Liver (tissue), 9 donors: ENCODE data around the gene TRAIP. TPM values are rescaled to one million over a fixed set of nuclear protein-coding genes. Genes with fewer than 3 reads are reported as not detected.

Source experiments
- DNase-seq: peaks from one replicate; pipeline ENCODE4 v3.0.0-alpha.2; 2017; ENCODE audit warnings: low spot score
- H3K27ac ChIP-seq, 2 donors: one replicate each; pipeline ENCODE4 v1.7.0; 2013; ENCODE audit warnings: inconsistent platforms in 2 of 2, low read length in 2 of 2, control low read depth in 1 of 2, low read depth in 1 of 2, mild to moderate bottlenecking in 1 of 2
- H3K27me3 ChIP-seq, 4 donors: one replicate each; pipeline versions ENCODE4 v1.6.1 to v1.7.0; 2013; ENCODE audit warnings: low read length in 3 of 4, inconsistent platforms in 1 of 4, mild to moderate bottlenecking in 1 of 4, moderate library complexity in 1 of 4; ENCODE audit not compliant: control insufficient read depth in 4 of 4, insufficient read depth in 4 of 4
- H3K36me3 ChIP-seq, 4 donors: one replicate each; pipeline versions ENCODE4 v1.6.1 to v1.7.0; 2013; ENCODE audit warnings: low read length in 3 of 4, mild to moderate bottlenecking in 3 of 4, low read depth in 1 of 4, moderate library complexity in 1 of 4; ENCODE audit not compliant: control insufficient read depth in 4 of 4, insufficient read depth in 3 of 4
- H3K4me1 ChIP-seq, 4 donors: one replicate each; pipeline versions ENCODE4 v1.6.1 to v1.7.0; 2013; ENCODE audit warnings: low read length in 3 of 4, mild to moderate bottlenecking in 3 of 4, moderate library complexity in 1 of 4; ENCODE audit not compliant: control insufficient read depth in 4 of 4, insufficient read depth in 4 of 4
- H3K4me3 ChIP-seq, 3 donors: one replicate each; pipeline versions ENCODE4 v1.6.1 to v1.7.0; 2013; ENCODE audit warnings: low read length in 3 of 3, control low read depth in 1 of 3, low read depth in 1 of 3, mild to moderate bottlenecking in 1 of 3
- H3K9ac ChIP-seq, 2 donors: one replicate each; pipeline ENCODE4 v1.7.0; 2013; ENCODE audit warnings: low read length in 2 of 2, mild to moderate bottlenecking in 2 of 2, moderate library complexity in 2 of 2, control low read depth in 1 of 2, low read depth in 1 of 2
- H3K9me3 ChIP-seq, 4 donors: one replicate each; pipeline versions ENCODE4 v1.6.1 to v1.7.0; 2013; ENCODE audit warnings: low read length in 3 of 4; ENCODE audit not compliant: control insufficient read depth in 4 of 4
- EGR1 ChIP-seq, 2 donors: IDR thresholded peaks; 2 replicates each; pipeline ENCODE4 v1.6.1; 2016 to 2018; ENCODE audit warnings: antibody characterized with exemption in 2 of 2, low read depth in 2 of 2
- FOXA1 ChIP-seq: IDR thresholded peaks from 2 replicates; pipeline ENCODE4 v1.6.1; 2016; ENCODE audit warnings: antibody characterized with exemption
- FOXA2 ChIP-seq: IDR thresholded peaks from 2 replicates; pipeline ENCODE4 v1.6.1; 2016; ENCODE audit warnings: antibody characterized with exemption
- HNF4A ChIP-seq, 2 donors: conservative IDR thresholded peaks; 2 replicates each; pipeline ENCODE4 v1.6.1; 2016; ENCODE audit warnings: antibody characterized with exemption in 2 of 2, mild to moderate bottlenecking in 2 of 2
- NR2F2 ChIP-seq: IDR thresholded peaks from 2 replicates; pipeline ENCODE4 v1.6.1; 2016; ENCODE audit warnings: antibody characterized with exemption
- RXRA ChIP-seq, 2 donors: IDR thresholded peaks; 2 replicates each; pipeline ENCODE4 v1.6.1; 2017 to 2018; ENCODE audit warnings: antibody characterized with exemption in 2 of 2, mild to moderate bottlenecking in 1 of 2
- SP1 ChIP-seq: IDR thresholded peaks from 2 replicates; pipeline ENCODE4 v1.6.1; 2018; ENCODE audit warnings: antibody characterized with exemption, mild to moderate bottlenecking
- TAF1 ChIP-seq: conservative IDR thresholded peaks from 2 replicates; pipeline ENCODE4 v1.6.1; 2016; ENCODE audit warnings: antibody characterized with exemption, mild to moderate bottlenecking
- YY1 ChIP-seq: IDR thresholded peaks from 2 replicates; pipeline ENCODE4 v1.6.1; 2016; ENCODE audit warnings: antibody characterized with exemption, mild to moderate bottlenecking
- WGBS: extraction: QIAGEN DNeasy Blood & Tissue Kit; methylation state at CpG from one replicate; pipeline ENCODE4 v1.1.7; 2013; 5-methylcytosine and 5-hydroxymethylcytosine counted together
- polyA plus RNA-seq, 2 donors: library from polyadenylated mRNA; stranded (reverse) in 1 of 2; unstranded in 1 of 2; fragments of 200-250 nt in 1 of 2; fragments of >200 nt in 1 of 2; fragmentation: Nextera tagmentation in 1 of 2; extraction: Ambion mirVana in 1 of 2; gene quantifications; one replicate each; pipeline versions ENCODE4 v1.2.1 to v1.2.3, GENCODE V29; 2013 to 2015
- total RNA-seq, 2 donors: library from RNA; depleted of rRNA; stranded (reverse); fragments of >200 nt; gene quantifications; one replicate each; pipeline ENCODE4 v1.2.3, GENCODE V29; 2014
- TF ChIP-seq, protein P1 (sequence below): IDR thresholded peaks from 2 replicates; pipeline ENCODE4 v1.6.1; 2016; ENCODE audit warnings: antibody characterized with exemption
- TF ChIP-seq, protein P2 (sequence below): IDR thresholded peaks from 2 replicates; pipeline ENCODE4 v1.6.1; 2016; ENCODE audit warnings: antibody characterized with exemption
- TF ChIP-seq, protein P3 (sequence below): IDR thresholded peaks from 2 replicates; pipeline ENCODE4 v1.6.1; 2016; ENCODE audit warnings: antibody characterized with exemption
- TF ChIP-seq, protein P4 (sequence below): fragments of 150-350 bp; IDR thresholded peaks from 2 replicates; pipeline ENCODE4 v1.5.1; 2017; ENCODE audit warnings: improper control_type of control experiment, low read depth, low read length; ENCODE audit not compliant: missing input control
- donor health status: healthy.
- donor health status: healthy.
- donor health status: healthy.
- donor health status: healthy.
- donor health status: healthy.

TRAIP gene
- total and polyA plus RNA-seq, 4 donors, result 0.42 to 7.9 (median 0.64) TPM

DNA sequence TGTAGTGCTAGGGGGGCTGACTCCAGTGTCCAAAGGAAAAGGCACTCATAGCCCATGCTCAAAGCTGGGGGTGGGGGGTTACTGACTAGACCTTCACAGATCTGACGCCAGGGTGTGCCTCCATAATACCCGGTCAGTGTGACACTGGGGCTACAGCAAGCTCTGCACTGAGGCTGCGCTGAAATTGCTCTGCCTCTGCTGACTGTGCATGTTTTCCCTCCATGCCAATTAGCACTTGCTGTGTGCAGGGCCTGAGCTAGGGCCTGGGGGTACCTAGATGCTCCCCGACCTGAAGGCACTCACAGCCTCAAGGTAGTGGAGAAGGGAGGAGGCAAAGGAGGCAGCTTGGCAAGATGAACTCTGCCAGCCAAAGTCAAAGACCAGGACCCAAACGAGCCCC lies 8.1 kb upstream of the TRAIP start:
- Histone ChIP-seq H3K9ac (no peak overlapping the region), H3K27me3 (peaks cover 0 to 4% (median 3%) of the 10 kb centered on the region in 4 donors), H3K9me3 (no peaks in the 10 kb centered on the region), H3K27ac (no peak overlapping the region), H3K4me3 (no peak overlapping the region), H3K4me1 (peaks cover 2 to 8% (median 3%) of the 10 kb centered on the region in 4 donors), H3K36me3 (no peaks in the 10 kb centered on the region)
- 50% methylated on average over 5 of the region's 5 CpGs for WGBS
- DNase-seq, result no peak
- TF ChIP-seq, protein P1, sequence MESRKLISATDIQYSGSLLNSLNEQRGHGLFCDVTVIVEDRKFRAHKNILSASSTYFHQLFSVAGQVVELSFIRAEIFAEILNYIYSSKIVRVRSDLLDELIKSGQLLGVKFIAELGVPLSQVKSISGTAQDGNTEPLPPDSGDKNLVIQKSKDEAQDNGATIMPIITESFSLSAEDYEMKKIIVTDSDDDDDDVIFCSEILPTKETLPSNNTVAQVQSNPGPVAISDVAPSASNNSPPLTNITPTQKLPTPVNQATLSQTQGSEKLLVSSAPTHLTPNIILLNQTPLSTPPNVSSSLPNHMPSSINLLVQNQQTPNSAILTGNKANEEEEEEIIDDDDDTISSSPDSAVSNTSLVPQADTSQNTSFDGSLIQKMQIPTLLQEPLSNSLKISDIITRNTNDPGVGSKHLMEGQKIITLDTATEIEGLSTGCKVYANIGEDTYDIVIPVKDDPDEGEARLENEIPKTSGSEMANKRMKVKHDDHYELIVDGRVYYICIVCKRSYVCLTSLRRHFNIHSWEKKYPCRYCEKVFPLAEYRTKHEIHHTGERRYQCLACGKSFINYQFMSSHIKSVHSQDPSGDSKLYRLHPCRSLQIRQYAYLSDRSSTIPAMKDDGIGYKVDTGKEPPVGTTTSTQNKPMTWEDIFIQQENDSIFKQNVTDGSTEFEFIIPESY, result no peak
- no peak for TF ChIP-seq TAF1
- TF ChIP-seq EGR1 (IDR thresholded peaks at IDR 0.05; ENCODE audit: low read depth in 2 of 2), result no peak
- TF ChIP-seq, protein P2, sequence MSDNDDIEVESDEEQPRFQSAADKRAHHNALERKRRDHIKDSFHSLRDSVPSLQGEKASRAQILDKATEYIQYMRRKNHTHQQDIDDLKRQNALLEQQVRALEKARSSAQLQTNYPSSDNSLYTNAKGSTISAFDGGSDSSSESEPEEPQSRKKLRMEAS, result no peak
- TF ChIP-seq, protein P3, sequence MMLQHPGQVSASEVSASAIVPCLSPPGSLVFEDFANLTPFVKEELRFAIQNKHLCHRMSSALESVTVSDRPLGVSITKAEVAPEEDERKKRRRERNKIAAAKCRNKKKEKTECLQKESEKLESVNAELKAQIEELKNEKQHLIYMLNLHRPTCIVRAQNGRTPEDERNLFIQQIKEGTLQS, result no peak
- TF ChIP-seq SP1, result no peak
- TF ChIP-seq HNF4A (conservative IDR thresholded peaks at IDR 0.05), result no peak
- TF ChIP-seq NR2F2, result no peak
- TF ChIP-seq FOXA2, result no peak

DNA sequence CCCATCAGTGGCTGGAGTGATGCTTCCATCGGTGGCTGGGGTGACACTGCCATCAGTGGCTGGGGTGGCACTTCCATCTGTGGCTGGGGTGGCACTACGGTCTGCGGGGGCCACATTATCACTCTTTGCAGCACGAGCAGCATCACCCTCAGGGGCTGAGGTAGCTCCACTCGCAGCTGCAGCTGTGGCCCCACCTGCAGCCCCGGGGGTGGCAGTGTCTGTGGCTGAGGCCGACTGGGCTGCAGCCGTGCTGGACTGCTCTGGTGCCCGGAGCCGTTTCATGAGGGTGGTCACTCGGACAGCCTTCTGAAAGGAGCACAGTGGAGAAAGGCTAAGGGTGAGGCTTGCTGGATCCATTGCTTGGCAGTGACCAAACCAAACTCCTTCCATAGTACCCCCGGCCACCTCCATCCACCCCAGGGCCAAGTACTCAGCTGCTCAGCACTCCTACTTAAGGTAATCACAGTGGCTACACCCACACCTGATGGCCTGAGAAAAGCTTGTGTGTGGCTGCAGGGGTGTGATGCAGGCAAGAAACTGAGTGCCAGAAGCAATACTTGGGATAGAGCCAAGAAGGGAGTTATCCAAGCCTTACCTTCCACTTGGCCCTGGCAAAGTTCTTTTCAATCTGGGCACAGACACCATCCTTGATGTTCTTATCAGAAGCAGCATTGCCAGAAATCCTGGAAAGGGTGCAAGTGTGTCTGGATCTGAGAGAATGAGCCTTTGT lies 3.4 kb upstream of the TRAIP start:
- Histone ChIP-seq H3K4me3 (no peak overlapping the region), H3K27ac (no peak overlapping the region), H3K9ac (no peak overlapping the region), H3K4me1 (peaks cover 5 to 16% (median 10%) of the 10 kb centered on the region in 4 donors), H3K9me3 (no peaks in the 10 kb centered on the region), H3K36me3 (no peaks in the 10 kb centered on the region), H3K27me3 (peaks cover 0 to 2% (median 0%) of the 10 kb centered on the region in 4 donors)
- TF ChIP-seq YY1 (no peak), FOXA1 (no peak), HNF4A (conservative IDR thresholded peaks at IDR 0.05) (no peak)
- TF ChIP-seq, protein P4, sequence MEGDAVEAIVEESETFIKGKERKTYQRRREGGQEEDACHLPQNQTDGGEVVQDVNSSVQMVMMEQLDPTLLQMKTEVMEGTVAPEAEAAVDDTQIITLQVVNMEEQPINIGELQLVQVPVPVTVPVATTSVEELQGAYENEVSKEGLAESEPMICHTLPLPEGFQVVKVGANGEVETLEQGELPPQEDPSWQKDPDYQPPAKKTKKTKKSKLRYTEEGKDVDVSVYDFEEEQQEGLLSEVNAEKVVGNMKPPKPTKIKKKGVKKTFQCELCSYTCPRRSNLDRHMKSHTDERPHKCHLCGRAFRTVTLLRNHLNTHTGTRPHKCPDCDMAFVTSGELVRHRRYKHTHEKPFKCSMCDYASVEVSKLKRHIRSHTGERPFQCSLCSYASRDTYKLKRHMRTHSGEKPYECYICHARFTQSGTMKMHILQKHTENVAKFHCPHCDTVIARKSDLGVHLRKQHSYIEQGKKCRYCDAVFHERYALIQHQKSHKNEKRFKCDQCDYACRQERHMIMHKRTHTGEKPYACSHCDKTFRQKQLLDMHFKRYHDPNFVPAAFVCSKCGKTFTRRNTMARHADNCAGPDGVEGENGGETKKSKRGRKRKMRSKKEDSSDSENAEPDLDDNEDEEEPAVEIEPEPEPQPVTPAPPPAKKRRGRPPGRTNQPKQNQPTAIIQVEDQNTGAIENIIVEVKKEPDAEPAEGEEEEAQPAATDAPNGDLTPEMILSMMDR, result no peak
- DNase-seq, result no peak
- WGBS, result 84% methylated on average over 12 of the region's 12 CpGs

DNA sequence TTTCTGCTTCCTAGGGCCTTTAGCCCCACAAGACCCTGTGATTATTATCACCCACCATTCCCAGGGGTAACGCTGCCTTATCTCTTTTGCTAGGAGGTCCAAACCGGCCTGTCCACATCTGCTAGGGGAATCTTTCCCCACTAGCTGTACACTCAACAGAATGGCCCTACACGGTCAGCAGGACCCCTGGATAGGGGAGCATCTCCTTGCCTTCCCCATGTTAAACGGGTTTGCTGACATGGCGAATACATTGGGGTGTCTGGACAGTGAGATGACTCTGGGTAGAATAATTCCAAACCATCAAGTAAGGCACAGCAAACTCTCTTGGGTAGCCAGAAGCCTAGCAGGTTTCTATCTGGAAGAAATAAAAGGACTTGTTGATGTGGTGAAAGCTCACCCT lies 702 bp downstream of the TRAIP start:
- H3K9me3 ChIP-seq, result no peaks in the 10 kb centered on the region
- 62% methylated on average over 5 of the region's 5 CpGs for WGBS
- DNase-seq, result no peak

More for the DNA sequence above, 702 bp downstream of the TRAIP start:
- Histone ChIP-seq H3K27ac (no peak overlapping the region), H3K27me3 (no peaks in the 10 kb centered on the region), H3K9ac (no peak overlapping the region), H3K4me1 (peaks cover 5 to 16% (median 10%) of the 10 kb centered on the region in 4 donors), H3K36me3 (no peaks in the 10 kb centered on the region), H3K4me3 (no peak overlapping the region)
- TF ChIP-seq RXRA (IDR thresholded peaks at IDR 0.05), result no peak
